Measurements from ENCODE around the gene CTTNBP2NL.

Gene CTTNBP2NL

GRCh38 chr1:112461200-112461871, 65.3 kb downstream of the CTTNBP2NL start (continued):
- TF ChIP-seq SCRT1 (tag by site-specific recombination; IDR thresholded peaks at IDR 0.05; ENCODE audit: borderline replicate concordance) (no peak), ZNF792 (tag by site-specific recombination; IDR thresholded peaks at IDR 0.05) (no peak)

GRCh38 chr1:112462953-112463279, 66.9 kb downstream of the CTTNBP2NL start:
- H3K4me1 ChIP-seq (ENCODE audit: control insufficient read depth, insufficient read depth, low read length), result no peaks in the 10 kb centered on the region
- H3K9me3 ChIP-seq (ENCODE audit: control insufficient read depth, insufficient read depth, low read depth, low read length), result no peaks in the 10 kb centered on the region
- TF ChIP-seq KLF10 (tag by site-specific recombination; IDR thresholded peaks at IDR 0.05) (no peak), ZSCAN30 (tag by site-specific recombination; IDR thresholded peaks at IDR 0.05) (no peak), ZNF639 (tag by site-specific recombination; IDR thresholded peaks at IDR 0.05) (no peak), ZEB2 (tag by site-specific recombination; IDR thresholded peaks at IDR 0.05) (no peak), ZNF624 (tag by site-specific recombination; IDR thresholded peaks at IDR 0.05) (no peak), ZFP41 (tag by site-specific recombination; IDR thresholded peaks at IDR 0.05; ENCODE audit: borderline replicate concordance) (no peak), ZNF423 (tag by site-specific recombination; IDR thresholded peaks at IDR 0.05) (no peak), TCF7L2 (IDR thresholded peaks at IDR 0.05; ENCODE audit: borderline replicate concordance, low read depth, low read length) (no peak), ZNF544 (tag by site-specific recombination; IDR thresholded peaks at IDR 0.05) (no peak), ZNF350 (tag by site-specific recombination; IDR thresholded peaks at IDR 0.05) (no peak), HOXC10 (CRISPR knock-in tag; IDR thresholded peaks at IDR 0.05) (no peak)
- ChIA-PET POLR2A (no interaction called here), CTCF (interaction anchor here (1.1 to 5.3 kb wide), 4 partner anchors 67 to 104 kb away, joined by 3 to 62 read pairs (median 11); partner anchors contain the start of gene CTTNBP2NL)
- H3K4me3 ChIP-seq (ENCODE audit: low read depth, low read length), result no peak overlapping the region
- H3K27ac ChIP-seq (ENCODE audit: extremely low read depth, low read depth, low read length), result no peak overlapping the region
- peaks cover 0 to 7% of the 10 kb centered on the region in 2 experiments; a peak in 1 of 3 replicates for H3K36me3 ChIP-seq (ENCODE audit: control insufficient read depth in 2 of 2, insufficient read depth in 1 of 2, low read length in 2 of 2)

GRCh38 chr1:112464501-112464900, 68.5 kb downstream of the CTTNBP2NL start:
- H3K27ac ChIP-seq (ENCODE audit: extremely low read depth, low read depth, low read length), result no peak overlapping the region
- H3K36me3 ChIP-seq (ENCODE audit: control insufficient read depth in 2 of 2, insufficient read depth in 1 of 2, low read length in 2 of 2), result no peaks in the 10 kb centered on the region
- POLR2A ChIA-PET, result interaction anchor here (1.4 to 2.8 kb wide), 2 partner anchors 69 to 245 kb away, joined by 3 to 8 read pairs; partner anchors contain the start of gene CTTNBP2NL
- H3K4me1 ChIP-seq (ENCODE audit: control insufficient read depth, insufficient read depth, low read length), result no peaks in the 10 kb centered on the region
- CTCF ChIA-PET, result interaction anchor here (1.2 to 5.3 kb wide), 4 partner anchors 63 to 150 kb away, joined by 3 to 65 read pairs (median 32); partner anchors contain the start of gene CTTNBP2NL
- H3K4me3 ChIP-seq (ENCODE audit: low read depth, low read length), result no peak overlapping the region
- H3K9me3 ChIP-seq (ENCODE audit: control insufficient read depth, insufficient read depth, low read depth, low read length), result no peaks in the 10 kb centered on the region
- peak; percentile 81 for TF ChIP-seq SCRT2 (tag by site-specific recombination; IDR thresholded peaks at IDR 0.05)
- peak; percentile 35; the same call in 1 of the 2 replicates for TF ChIP-seq SCRT1 (tag by site-specific recombination; IDR thresholded peaks at IDR 0.05; ENCODE audit: borderline replicate concordance)
- no peak for TF ChIP-seq ZNF114 (tag by site-specific recombination; IDR thresholded peaks at IDR 0.05)

- no peaks in the 10 kb centered on the region for H3K4me1 ChIP-seq (ENCODE audit: control insufficient read depth, insufficient read depth, low read length)
- ChIA-PET CTCF (interaction anchor here (0.6 to 5.3 kb wide), 19 partner anchors 9 to 208 kb away, joined by 3 to 65 read pairs (median 4); partner anchors contain the start of gene CTTNBP2NL), POLR2A (interaction anchor here (0.5 to 2.8 kb wide), 3 partner anchors 69 to 244 kb away, joined by 3 to 8 read pairs (median 6); partner anchors contain the start of gene CTTNBP2NL)
- H3K36me3 ChIP-seq (ENCODE audit: control insufficient read depth in 2 of 2, insufficient read depth in 1 of 2, low read length in 2 of 2), result no peaks in the 10 kb centered on the region
- H3K4me3 ChIP-seq (ENCODE audit: low read depth, low read length), result no peak overlapping the region
- no peaks in the 10 kb centered on the region for H3K9me3 ChIP-seq (ENCODE audit: control insufficient read depth, insufficient read depth, low read depth, low read length)
- H3K27ac ChIP-seq (ENCODE audit: extremely low read depth, low read depth, low read length), result no peak overlapping the region
- TF ChIP-seq SP3 (tag by site-specific recombination; IDR thresholded peaks at IDR 0.05) (no peak), ZNF174 (tag by site-specific recombination; IDR thresholded peaks at IDR 0.05) (no peak), ZNF350 (tag by site-specific recombination; IDR thresholded peaks at IDR 0.05) (no peak), ZNF114 (tag by site-specific recombination; IDR thresholded peaks at IDR 0.05) (no peak), PRDM2 (tag by site-specific recombination; IDR thresholded peaks at IDR 0.05; ENCODE audit: borderline replicate concordance) (no peak), ZNF48 (tag by site-specific recombination; IDR thresholded peaks at IDR 0.05) (no peak), ZNF623 (tag by site-specific recombination; IDR thresholded peaks at IDR 0.05) (no peak), ZNF140 (tag by site-specific recombination; IDR thresholded peaks at IDR 0.05) (no peak), ZSCAN16 (tag by site-specific recombination; IDR thresholded peaks at IDR 0.05) (no peak), ZNF175 (tag by site-specific recombination; IDR thresholded peaks at IDR 0.05) (no peak), ZNF23 (tag by site-specific recombination; IDR thresholded peaks at IDR 0.05; ENCODE audit: borderline replicate concordance) (no peak)
These were observed 69.1 kb downstream of the CTTNBP2NL start for GRCh38 chr1:112465122-112465521.

Measured in HEK293 (cell line).